Sigmoid colon (tissue), 4 donors: ENCODE data around the gene ADARB1.

Experiments
- CTCF ChIP-seq, 4 experiments: fragments of 450-650 bp in 3 of 4; fragments of 200-600 bp in 1 of 4; IDR thresholded peaks; one replicate each; pipeline ENCODE4 v1.5.1; 2016 to 2019; ENCODE audit warnings: antibody characterized with exemption in 4 of 4, mild to moderate bottlenecking in 3 of 4, moderate library complexity in 2 of 4
- POLR2A ChIP-seq, 2 donors: fragments of 450-650 bp; IDR thresholded peaks; one replicate each; pipeline ENCODE4 v1.6.1; 2016; ENCODE audit warnings: antibody characterized with exemption in 2 of 2, mild to moderate bottlenecking in 2 of 2, moderate library complexity in 2 of 2
- POLR2AphosphoS5 ChIP-seq, 4 donors: sonication (generic); formaldehyde crosslinking; IDR thresholded peaks; one replicate each; pipeline ENCODE4 v1.6.1; 2017; ENCODE audit warnings: antibody characterized with exemption in 4 of 4

- TF ChIP-seq POLR2A (IDR thresholded peaks at IDR 0.05) (no peak), CTCF (IDR thresholded peaks at IDR 0.05) (no peak), POLR2AphosphoS5 (IDR thresholded peaks at IDR 0.05) (no peak)
Observed at GRCh38 chr21:45178070-45178608, 103.8 kb downstream of the ADARB1 start.
